GM12878 (cell line): Measurements from ENCODE around the gene PIGV. TPM values are rescaled to one million over a fixed set of nuclear protein-coding genes. Genes with fewer than 3 reads are reported as not detected.
A peak's percentile ranks its signal among the peaks of the same experiment; 100 is the strongest.

Source experiments
- BMI1 ChIP-seq: fragments of 450-650 bp; IDR thresholded peaks from 2 replicates; pipeline ENCODE4 v1.6.1; 2016; ENCODE audit warnings: mild to moderate bottlenecking, moderate library complexity, borderline replicate concordance
- CBX3 ChIP-seq: fragments of 200-600 bp; sonication (generic); IDR thresholded peaks from 2 replicates; pipeline ENCODE4 v1.6.1; 2016; ENCODE audit warnings: low read depth, borderline replicate concordance
- CHD1 ChIP-seq: IDR thresholded peaks from 2 replicates; pipeline ENCODE4 v1.6.1; 2012; ENCODE audit warnings: low read depth, low read length, improper control_type of control experiment
- EGR1 ChIP-seq, 2 experiments: IDR thresholded peaks; 1 replicate in 1 of 2; 2 replicates in 1 of 2; pipeline ENCODE4 v1.6.1; 2011 to 2012; ENCODE audit warnings: low read depth in 2 of 2, low read length in 2 of 2, borderline replicate concordance in 1 of 2, mild to moderate bottlenecking in 1 of 2, moderate library complexity in 1 of 2
- EP300 ChIP-seq, 2 experiments: fragments of 150-350 bp in 1 of 2; IDR thresholded peaks; 2 replicates each; pipeline ENCODE4 v1.6.1; 2011 to 2012; ENCODE audit warnings: low read depth in 2 of 2, low read length in 2 of 2, borderline replicate concordance in 1 of 2, improper control_type of control experiment in 1 of 2, inconsistent platforms in 1 of 2; ENCODE audit not compliant: control insufficient read depth in 1 of 2
- ESRRA ChIP-seq: IDR thresholded peaks from 2 replicates; pipeline ENCODE4 v1.6.1; 2012; ENCODE audit warnings: mild to moderate bottlenecking, low read length, improper control_type of control experiment
- FOXK2 ChIP-seq: fragments of 450-650 bp; IDR thresholded peaks from 2 replicates; pipeline ENCODE4 v1.6.1; 2017; ENCODE audit warnings: mild to moderate bottlenecking, moderate library complexity
- HCFC1 ChIP-seq: fragments of 150-350 bp; IDR thresholded peaks from 2 replicates; pipeline ENCODE4 v1.6.1; 2014; ENCODE audit warnings: low read length
- HDAC2 ChIP-seq: fragments of 200-600 bp; sonication (generic); IDR thresholded peaks from 2 replicates; pipeline ENCODE4 v1.6.1; 2017
- IKZF2 ChIP-seq, 2 experiments: fragments of 450-650 bp; IDR thresholded peaks; 2 replicates each; pipeline ENCODE4 v1.6.1; 2017; ENCODE audit warnings: mild to moderate bottlenecking in 2 of 2, moderate library complexity in 2 of 2
- NBN ChIP-seq: fragments of 450-650 bp; IDR thresholded peaks from 2 replicates; pipeline ENCODE4 v1.6.1; 2016
- NFIC ChIP-seq: IDR thresholded peaks from 2 replicates; pipeline ENCODE4 v1.6.1; 2012; ENCODE audit warnings: low read depth, mild to moderate bottlenecking, inconsistent platforms, low read length, moderate library complexity
- NFYA ChIP-seq: IDR thresholded peaks from 2 replicates; pipeline ENCODE4 v1.6.1; 2011; ENCODE audit warnings: low read depth, mild to moderate bottlenecking, low read length, improper control_type of control experiment, borderline replicate concordance
- POLR2AphosphoS2 ChIP-seq: IDR thresholded peaks from 2 replicates; pipeline ENCODE4 v1.6.1; 2011; ENCODE audit warnings: low read depth, mild to moderate bottlenecking, low read length, improper control_type of control experiment, moderate library complexity
- RB1 ChIP-seq: fragments of 450-650 bp; formaldehyde crosslinking; IDR thresholded peaks from 2 replicates; pipeline ENCODE4 v1.6.1; 2017; ENCODE audit warnings: mild to moderate bottlenecking, borderline replicate concordance
- RCOR1 ChIP-seq: conservative IDR thresholded peaks from 2 replicates; pipeline ENCODE4 v1.6.1; 2012; ENCODE audit warnings: low read depth, low read length, improper control_type of control experiment
- RUNX3 ChIP-seq: IDR thresholded peaks from 2 replicates; pipeline ENCODE4 v1.6.1; 2012; ENCODE audit warnings: low read length, inconsistent platforms
- SIX5 ChIP-seq: IDR thresholded peaks from 2 replicates; pipeline ENCODE4 v1.6.1; 2011; ENCODE audit warnings: mild to moderate bottlenecking, low read depth, low read length, moderate library complexity; ENCODE audit not compliant: severe bottlenecking
- SMAD5 ChIP-seq: IDR thresholded peaks from 2 replicates; pipeline ENCODE4 v1.6.1; 2016; ENCODE audit warnings: antibody characterized with exemption, low read depth
- SMC3 ChIP-seq: IDR thresholded peaks from 2 replicates; pipeline ENCODE4 v1.6.1; 2011; ENCODE audit warnings: low read length, improper control_type of control experiment, borderline replicate concordance
- ZSCAN29 ChIP-seq: fragments of 450-650 bp; IDR thresholded peaks from 2 replicates; pipeline ENCODE4 v1.6.1; 2017; ENCODE audit warnings: mild to moderate bottlenecking, moderate library complexity
- polyA plus RNA-seq, 11 experiments: library from polyadenylated mRNA; depleted of rRNA in 4 of 11; unstranded in 6 of 11; stranded (reverse) in 5 of 11; fragments of >200 nt; fragmentation: Nextera tagmentation in 4 of 11; fragmentation: Illumina TruSeq in 1 of 11; extraction: Ambion mirVana in 4 of 11; extraction: Trizol in 1 of 11; gene quantifications; 1 replicate in 1 of 11; 2 replicates in 10 of 11; pipeline versions ENCODE4 v1.2.1 to v1.2.3, GENCODE V29; 2011 to 2016; ENCODE audit warnings: inconsistent platforms in 2 of 11, missing spikeins in 2 of 11, low read depth in 1 of 11
- total RNA-seq, 4 experiments: library from RNA; depleted of rRNA in 3 of 4; stranded (reverse); fragments of >200 nt in 3 of 4; fragmentation: Illumina TruSeq in 1 of 4; extraction: Trizol in 1 of 4; gene quantifications; 2 replicates each; pipeline versions ENCODE4 v1.2.1 to v1.2.3, GENCODE V29; 2013 to 2021
- TF ChIP-seq, protein P1 (sequence below): IDR thresholded peaks from 2 replicates; pipeline ENCODE4 v1.6.1; 2012; ENCODE audit warnings: improper control_type of control experiment, low read depth, low read length; ENCODE audit not compliant: insufficient replicate concordance
- TF ChIP-seq, protein P2 (sequence below): fragments of 450-650 bp; IDR thresholded peaks from 2 replicates; pipeline ENCODE4 v1.6.1; 2014; ENCODE audit warnings: mild to moderate bottlenecking

The PIGV gene
- total and polyA plus RNA-seq, 10 of the 15 experiments (the other 5 are each of a cell fraction or from before 2014, with no cell fraction given), result 8.8 to 18.1 (median 11.9) TPM

DNA sequence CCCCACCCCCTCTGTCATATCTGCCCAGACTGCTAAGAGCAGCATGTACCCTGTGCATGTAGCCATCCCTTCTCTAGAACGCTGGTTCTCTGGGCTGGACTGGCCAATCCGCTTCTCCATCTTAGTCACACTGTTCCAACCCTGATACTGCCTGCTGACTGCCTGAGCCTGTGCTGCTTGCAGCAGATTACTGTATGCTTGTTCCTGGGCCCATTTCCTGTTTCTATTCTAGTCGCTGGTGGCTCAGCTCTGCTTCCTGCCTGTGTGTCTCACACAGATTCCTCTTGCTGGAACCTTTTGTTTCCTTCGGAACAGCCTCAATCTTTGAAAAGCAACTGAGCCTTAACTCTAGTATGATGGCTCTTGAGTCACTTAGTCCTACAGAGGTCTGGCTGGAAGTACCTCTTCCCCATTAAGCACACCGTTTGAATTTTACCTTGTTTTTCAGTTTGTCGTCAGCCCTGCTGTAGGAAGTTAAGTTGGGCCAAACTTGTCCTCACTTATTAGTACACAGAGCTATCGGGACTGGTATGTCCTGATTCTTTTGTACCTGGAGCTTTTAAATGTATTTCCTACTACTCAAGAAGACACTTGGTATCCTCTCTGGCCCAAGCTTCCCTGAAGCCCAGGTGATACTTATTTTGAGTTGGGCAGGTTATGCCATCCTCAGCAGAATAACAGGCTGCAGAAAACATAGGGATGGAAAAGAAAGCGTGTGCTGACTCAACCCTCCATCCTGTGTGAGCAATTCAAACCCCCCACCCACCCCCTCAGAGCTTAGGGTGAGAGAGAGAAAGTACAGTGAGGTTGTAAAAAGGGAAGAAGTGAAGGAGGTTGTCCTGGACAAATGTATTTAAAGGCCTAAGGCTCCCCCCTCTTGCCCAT is 43.4 kb upstream of the PIGV start (continued):
- peak; percentile 14; the same call in 1 of the 2 replicates for TF ChIP-seq SMC3
- TF ChIP-seq NFYA, result no peak
- TF ChIP-seq HCFC1, result peak; percentile 64
- TF ChIP-seq BMI1, result no peak
- peak; percentile 81 to 86 for TF ChIP-seq IKZF2 (IDR thresholded peaks at IDR 0.05)
- TF ChIP-seq FOXK2, result peak; percentile 65
- TF ChIP-seq NBN, result peak; percentile 99
- TF ChIP-seq SMAD5, result 0 out of 2 replicates have a peak, but pooled peaks have one; percentile 42
- TF ChIP-seq RCOR1, result no peak
- no peak for TF ChIP-seq SIX5
- no peak for TF ChIP-seq HDAC2
- peak; percentile 79 for TF ChIP-seq RUNX3
- peak in 1 of 2 experiments; percentile 82; a peak in 1 of 3 replicates for TF ChIP-seq EGR1 (IDR thresholded peaks at IDR 0.05; ENCODE audit: borderline replicate concordance in 1 of 2, low read depth in 2 of 2, low read length in 2 of 2)
- TF ChIP-seq, protein P1, sequence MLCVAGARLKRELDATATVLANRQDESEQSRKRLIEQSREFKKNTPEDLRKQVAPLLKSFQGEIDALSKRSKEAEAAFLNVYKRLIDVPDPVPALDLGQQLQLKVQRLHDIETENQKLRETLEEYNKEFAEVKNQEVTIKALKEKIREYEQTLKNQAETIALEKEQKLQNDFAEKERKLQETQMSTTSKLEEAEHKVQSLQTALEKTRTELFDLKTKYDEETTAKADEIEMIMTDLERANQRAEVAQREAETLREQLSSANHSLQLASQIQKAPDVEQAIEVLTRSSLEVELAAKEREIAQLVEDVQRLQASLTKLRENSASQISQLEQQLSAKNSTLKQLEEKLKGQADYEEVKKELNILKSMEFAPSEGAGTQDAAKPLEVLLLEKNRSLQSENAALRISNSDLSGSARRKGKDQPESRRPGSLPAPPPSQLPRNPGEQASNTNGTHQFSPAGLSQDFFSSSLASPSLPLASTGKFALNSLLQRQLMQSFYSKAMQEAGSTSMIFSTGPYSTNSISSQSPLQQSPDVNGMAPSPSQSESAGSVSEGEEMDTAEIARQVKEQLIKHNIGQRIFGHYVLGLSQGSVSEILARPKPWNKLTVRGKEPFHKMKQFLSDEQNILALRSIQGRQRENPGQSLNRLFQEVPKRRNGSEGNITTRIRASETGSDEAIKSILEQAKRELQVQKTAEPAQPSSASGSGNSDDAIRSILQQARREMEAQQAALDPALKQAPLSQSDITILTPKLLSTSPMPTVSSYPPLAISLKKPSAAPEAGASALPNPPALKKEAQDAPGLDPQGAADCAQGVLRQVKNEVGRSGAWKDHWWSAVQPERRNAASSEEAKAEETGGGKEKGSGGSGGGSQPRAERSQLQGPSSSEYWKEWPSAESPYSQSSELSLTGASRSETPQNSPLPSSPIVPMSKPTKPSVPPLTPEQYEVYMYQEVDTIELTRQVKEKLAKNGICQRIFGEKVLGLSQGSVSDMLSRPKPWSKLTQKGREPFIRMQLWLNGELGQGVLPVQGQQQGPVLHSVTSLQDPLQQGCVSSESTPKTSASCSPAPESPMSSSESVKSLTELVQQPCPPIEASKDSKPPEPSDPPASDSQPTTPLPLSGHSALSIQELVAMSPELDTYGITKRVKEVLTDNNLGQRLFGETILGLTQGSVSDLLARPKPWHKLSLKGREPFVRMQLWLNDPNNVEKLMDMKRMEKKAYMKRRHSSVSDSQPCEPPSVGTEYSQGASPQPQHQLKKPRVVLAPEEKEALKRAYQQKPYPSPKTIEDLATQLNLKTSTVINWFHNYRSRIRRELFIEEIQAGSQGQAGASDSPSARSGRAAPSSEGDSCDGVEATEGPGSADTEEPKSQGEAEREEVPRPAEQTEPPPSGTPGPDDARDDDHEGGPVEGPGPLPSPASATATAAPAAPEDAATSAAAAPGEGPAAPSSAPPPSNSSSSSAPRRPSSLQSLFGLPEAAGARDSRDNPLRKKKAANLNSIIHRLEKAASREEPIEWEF, result no peak
- peak; percentile 90; the same call in 1 of the 2 replicates for TF ChIP-seq NFIC
- no peak for TF ChIP-seq ESRRA
- no peak; the same call in 1 of the 2 replicates for TF ChIP-seq RB1
- TF ChIP-seq CBX3, result no peak
- TF ChIP-seq, protein P2, sequence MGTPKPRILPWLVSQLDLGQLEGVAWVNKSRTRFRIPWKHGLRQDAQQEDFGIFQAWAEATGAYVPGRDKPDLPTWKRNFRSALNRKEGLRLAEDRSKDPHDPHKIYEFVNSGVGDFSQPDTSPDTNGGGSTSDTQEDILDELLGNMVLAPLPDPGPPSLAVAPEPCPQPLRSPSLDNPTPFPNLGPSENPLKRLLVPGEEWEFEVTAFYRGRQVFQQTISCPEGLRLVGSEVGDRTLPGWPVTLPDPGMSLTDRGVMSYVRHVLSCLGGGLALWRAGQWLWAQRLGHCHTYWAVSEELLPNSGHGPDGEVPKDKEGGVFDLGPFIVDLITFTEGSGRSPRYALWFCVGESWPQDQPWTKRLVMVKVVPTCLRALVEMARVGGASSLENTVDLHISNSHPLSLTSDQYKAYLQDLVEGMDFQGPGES, result no peak
- no peak for TF ChIP-seq CHD1
- no peak for TF ChIP-seq POLR2AphosphoS2
- peak in 1 of 2 experiments; percentile 80; a peak in 1 of 4 replicates for TF ChIP-seq EP300 (IDR thresholded peaks at IDR 0.05; ENCODE audit: borderline replicate concordance in 1 of 2, control insufficient read depth in 1 of 2, low read depth in 2 of 2, low read length in 2 of 2)
- no peak for TF ChIP-seq ZSCAN29
